HG02943 (cell line): ENCODE data around the gene DYDC1.
"Not testable (repeated sequence)": the region's sequence is repeated elsewhere in the genome, so short reads cannot be mapped to it uniquely, and the experiment has no call there.

Source experiments
- ATAC-seq: cut with Tn5 transposase; IDR thresholded peaks from one replicate; pipeline ENCODE4 v1.9.1; 2021; ENCODE audit warnings: mild to moderate bottlenecking, low read depth, moderate library complexity; ENCODE audit not compliant: unreplicated experiment

DYDC1 gene

DNA sequence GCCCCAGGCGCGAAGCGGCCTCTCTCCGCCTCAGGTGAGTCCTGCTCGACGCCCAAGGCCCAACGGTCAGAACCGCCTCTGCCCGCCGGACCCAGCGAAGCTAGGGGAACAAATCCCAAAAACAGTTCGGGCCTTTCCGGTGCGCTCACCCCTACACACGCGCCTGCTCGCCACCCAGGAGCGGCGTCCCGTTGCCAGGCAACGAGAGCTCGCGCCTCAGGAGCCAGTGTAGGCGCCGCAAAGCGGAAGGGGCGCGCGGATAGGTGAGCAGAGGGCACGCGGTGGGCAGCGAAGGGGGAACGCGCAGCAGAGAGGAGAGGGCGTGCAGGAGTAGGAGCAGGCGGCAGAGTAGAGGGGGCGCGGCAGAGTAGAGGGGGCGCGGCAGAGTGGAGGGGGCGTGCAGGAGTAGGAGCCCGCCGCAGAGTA is at the start of gene DYDC1, which contains the start of gene DYDC2:
Gene DYDC1 (minus strand): TSS at position 193 of the 426 bp plus-strand sequence. CDS start 4,154 bp downstream, outside the sequence.
Gene DYDC2 (plus strand): TSS at position 219 of the 426 bp plus-strand sequence. CDS start 5,663 bp downstream, outside the sequence.
- ATAC-seq: no peak

DNA sequence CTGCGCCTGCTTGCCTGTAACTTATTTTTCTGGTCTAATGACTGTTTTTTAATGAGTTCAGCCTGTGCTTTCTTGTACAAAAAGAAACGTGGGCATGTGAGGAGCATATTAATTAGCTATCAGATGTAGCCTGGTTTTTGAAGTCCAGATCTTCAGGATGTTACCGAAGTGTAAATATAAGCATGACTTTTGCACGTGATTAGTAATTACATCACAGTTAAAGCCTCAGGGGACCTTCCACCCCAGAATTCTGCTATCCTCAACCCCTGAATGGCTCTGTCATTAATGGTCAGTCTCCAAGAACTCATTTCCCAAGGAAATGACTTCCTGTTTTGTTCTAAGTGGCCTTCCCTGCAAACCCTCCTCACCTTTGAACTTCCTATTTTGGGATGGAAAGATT is 49.6 kb upstream of the DYDC1 start:
- no peak for ATAC-seq

DNA sequence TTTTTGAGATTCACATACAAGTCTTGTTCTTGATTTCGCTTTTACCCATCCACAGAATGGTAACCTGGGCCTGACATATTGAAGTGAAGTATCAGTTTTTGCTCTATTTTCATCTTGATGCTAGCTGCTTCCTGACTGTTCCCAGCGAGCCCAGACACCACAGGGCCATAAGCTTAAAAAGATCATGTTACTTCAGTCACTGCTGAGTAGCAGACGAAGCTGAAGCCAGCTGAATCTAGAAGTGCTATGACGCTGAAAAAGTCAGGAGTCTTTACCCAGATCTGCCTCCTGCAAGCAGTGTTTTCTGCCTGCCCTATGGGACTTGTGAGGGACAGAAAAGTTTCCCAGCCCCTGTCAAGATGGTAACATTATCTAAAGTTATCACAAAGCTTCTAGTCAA is 49.1 kb upstream of the DYDC1 start:
- ATAC-seq: no peak

DNA sequence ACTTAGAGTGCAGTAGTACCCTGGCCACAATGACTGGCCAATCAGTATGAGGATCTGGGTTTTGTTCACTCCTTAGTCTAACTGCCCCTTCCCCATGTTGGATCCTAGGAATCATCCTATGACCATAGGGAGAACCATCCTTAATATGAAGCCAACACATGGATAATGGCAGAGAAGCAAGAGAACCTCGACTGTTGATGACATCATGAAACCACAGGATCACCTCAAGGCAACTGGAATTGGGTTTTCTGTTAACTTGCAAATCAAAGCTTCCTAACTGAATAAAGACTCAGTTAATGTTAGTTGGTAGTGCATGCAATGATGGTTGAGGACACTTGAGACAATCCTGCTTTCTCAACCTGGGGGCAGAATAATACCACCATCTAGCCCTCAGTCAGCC is 48.5 kb upstream of the DYDC1 start:
- ATAC-seq: no peak

DNA sequence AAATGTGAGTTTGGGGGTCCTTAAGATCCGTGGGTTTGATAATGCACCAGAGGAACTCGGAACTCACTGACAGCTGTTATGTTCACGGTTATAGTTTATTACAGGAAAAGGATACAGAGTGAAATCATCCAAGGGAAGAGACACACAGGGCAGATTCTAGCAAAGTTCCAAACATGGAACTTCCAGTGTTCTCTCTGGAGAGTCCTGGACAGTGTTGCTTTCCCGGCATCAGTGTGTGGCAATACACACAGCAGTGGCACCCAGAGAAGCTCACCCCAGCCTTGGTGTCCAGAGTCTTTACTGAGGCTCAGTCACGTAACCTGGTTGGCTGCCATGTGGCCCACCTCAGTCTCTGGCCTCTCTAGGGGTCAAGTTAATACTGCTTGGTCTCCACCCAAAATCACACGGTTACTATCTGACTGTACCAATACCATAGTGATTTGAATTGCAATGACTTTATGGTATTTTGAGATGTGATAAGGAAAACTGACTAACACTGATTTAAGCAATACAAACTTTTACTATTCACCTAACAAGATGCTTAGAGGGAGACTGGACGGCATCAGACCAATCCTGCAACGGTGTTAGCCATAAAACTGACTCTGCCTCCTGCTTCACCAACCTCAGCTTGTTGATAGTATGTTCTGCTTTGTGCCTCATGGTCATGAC is 43.7 kb upstream of the DYDC1 start:
- no peak for ATAC-seq

DNA sequence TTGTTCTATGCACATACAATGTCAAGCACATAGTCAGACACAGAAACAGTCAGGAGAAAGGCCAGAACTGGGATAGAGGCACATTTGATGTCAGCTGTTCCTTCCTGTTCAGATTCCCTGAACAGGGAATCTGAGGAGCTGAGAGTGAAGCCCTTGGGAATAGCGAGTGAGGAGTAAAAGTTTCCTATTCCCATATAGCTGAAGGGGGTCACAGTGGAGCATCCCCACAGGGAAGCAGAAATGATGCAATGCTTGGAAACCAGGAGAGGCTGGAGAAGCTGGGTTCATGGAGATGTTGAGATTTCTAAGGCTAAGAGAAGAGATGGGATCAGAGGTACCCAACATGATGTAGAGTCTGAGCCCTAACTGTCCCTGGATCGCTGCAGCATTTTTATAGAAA is 40.5 kb upstream of the DYDC1 start:
- no peak for ATAC-seq

DNA sequence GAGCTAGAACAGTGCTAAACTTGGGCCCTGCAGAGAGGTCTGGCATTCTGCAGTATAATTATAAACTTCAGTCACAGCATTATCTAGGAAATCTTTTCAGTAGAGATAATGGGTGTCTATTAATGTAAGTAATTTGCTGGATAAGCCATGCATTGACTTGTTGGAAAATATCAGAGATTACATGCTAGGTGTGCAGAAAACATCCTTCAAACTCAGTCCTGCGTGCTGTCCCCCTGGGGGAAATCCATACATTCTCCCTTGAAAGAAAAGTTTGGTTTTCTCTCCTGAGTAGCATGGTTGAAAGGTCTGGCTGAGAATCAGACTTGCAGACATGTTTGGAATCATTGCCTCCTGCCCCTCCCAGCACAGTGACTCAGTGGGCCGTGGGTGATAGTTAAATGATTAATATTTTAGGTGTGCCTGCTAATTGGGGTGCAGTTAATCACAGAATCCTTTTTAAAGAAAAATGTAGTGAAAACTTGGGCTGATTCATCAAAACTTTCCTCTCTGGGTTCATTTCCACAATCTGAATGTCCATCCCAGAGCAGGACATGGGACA is 37.9 kb upstream of the DYDC1 start:
- no peak for ATAC-seq

DNA sequence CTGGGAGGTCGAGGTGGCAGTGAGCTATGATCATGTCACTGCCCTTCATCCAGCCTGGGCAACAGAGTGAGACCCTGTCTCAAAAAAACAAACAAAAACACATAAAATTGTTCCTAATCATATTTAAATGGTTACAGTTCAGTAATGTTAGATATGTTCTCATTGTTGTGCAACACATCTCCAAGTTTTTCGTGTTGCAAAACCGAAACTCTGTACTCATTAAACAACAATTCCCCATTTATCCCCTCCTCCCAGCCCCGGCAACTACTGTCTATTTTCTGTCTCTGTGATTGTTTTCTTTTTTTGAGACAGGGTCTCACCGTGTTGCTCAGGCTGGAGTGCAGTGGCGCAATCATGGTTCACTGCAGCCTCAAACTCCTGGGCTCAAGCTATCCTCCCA is 35.7 kb upstream of the DYDC1 start:
- ATAC-seq: no peak

DNA sequence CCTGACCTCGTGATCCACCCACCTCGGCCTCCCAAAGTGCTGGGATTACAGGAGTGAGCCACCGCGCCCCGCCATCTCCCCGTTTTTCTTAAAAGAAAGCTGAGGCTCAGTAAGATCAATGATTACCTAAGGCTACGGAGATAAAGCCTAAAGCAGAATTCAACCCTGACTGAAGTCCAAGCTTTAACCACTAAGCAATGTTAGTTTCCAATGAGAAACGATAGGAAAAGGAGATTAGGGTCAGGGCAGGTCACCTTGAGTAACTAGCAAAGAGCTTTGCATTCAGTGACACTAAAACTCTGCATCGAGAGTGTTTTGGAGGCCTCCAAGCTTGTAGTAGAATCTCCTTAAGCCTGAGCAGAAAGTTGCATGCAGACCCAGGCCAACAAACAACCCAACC is 34.2 kb upstream of the DYDC1 start:
- ATAC-seq: no peak

DNA sequence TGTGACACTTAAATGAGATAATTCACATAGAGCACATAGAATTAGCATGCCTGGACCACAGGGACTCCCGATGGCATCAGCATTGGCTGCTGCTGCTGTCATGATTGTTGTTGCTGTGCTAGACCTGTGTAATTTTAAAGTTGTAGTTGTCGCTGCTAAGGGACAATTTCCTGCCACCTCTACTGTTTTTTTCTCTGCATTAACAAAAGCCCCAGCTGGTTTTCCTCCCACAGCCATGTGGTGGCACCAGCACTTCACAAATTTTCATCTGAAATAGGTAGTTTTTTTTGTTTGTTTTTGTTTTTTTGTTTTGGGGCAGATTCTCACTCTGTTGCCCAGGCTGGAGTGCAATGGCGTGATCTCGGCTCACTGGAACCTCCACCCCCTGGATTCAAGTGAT is 26.4 kb upstream of the DYDC1 start:
- no peak for ATAC-seq

DNA sequence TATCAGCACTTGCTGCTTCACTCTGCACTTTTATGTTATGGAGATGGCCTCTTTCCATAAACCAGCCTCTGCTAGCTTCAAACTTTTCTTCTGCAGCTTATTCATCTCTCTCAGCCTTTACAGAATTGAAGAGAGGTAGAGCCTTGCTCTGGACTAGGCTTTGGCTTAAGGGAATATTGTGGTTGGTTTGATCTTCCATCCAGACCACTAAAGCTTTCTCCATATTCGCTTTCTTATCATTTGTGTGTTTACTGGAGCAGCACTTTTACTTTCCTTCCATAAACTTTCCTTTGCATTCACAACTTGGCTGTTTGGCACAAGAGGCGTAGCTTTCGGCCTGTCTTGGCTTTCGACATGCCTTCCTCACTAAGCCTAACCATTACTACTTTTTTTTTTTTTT is 23.6 kb upstream of the DYDC1 start:
- no peak for ATAC-seq

DNA sequence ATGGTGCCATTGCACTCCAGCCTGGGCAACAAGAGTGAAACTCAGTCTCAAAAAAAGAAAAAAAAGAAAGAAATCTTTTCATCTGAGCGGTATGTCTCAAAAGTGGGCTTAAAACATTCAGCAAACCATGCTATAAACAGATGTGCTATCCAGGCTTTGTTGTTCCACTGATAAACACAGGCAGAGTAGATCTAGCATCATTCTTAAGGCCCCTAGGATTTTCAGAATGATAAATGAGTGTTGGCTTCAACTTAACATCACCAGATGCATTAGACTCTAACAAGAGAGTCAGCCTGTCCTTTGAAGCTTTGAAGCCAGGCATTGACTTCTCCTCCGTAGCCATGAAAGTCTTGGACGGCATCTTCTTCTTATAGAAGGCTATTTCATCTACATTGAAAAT is 23.1 kb upstream of the DYDC1 start:
- ATAC-seq: no peak

DNA sequence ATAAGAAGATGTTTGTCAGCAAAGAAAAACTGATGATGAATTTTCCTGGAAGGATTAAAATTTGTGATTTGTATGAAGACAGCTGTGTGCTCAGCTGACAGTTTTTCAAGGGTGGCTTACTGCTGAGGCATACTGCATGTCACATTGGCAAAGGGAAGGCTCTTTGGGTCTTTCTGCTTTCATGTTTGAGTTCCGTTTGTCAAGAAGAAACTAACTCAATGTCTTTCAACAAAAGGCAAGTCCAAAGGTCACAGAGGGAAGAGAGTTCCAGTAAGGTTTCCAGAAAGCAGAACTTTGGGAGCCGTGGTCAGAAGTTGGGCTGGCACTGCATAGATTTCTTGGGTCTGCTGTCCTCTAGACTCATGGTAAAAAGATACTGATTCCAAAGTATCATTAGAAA is 16.9 kb upstream of the DYDC1 start:
- no peak for ATAC-seq

DNA sequence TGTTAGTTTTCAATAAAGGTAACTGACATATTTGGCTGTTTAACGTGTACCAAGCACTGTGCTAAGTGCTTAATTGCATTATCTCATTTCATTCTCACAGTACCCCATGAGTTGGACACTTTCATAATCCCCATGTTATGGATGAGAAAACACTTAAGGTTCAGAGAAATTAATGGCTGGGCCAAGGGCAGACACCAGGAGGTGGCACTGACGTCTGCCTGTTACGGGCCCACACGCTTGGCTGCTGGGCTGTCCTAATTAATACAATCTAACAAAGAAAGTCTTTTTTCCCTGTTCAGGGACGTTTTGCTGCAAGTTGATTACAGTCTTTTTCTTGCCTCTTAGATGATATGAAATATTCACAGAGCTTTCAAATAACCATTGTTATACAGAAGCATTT is 16.1 kb upstream of the DYDC1 start:
- no peak for ATAC-seq

DNA sequence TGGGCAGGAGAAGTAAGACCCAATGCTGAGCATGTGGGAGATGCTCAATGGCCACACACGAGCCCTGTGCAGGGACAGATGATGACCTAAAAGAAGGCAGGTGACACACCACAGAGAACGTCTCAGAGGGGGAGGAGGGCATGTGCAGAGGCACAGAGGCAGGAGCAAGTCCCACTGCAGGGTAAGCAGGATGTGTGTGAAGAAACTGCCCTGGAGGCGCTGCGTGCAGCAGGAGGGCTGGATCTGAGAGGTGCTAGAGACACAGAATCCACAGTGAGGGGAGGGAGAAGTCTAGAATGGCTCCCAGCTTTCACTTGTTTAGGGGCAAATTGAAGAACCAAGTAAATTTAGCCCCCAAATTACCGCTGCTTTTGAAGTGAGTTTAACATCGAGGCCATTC is 14.9 kb upstream of the DYDC1 start:
- no peak for ATAC-seq

DNA sequence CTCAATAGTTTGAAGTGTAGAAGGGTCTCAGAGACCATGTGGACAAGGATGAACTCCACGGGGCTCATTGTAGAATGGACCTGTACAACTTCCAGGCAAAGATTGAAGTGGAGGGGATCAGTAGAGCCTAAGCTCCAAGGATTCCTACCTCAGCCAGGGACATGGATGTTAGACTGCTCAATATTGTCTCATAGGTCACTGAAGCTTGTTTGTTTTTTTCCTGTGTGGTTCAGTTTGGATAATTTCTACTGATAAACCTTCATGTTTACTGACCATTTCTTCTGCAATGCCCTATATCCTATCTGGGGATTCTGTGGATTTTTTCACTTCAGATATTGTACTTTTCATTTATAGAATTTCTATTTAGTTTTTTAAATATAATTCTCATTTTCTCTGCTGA is 9.0 kb upstream of the DYDC1 start:
- no peak for ATAC-seq

DNA sequence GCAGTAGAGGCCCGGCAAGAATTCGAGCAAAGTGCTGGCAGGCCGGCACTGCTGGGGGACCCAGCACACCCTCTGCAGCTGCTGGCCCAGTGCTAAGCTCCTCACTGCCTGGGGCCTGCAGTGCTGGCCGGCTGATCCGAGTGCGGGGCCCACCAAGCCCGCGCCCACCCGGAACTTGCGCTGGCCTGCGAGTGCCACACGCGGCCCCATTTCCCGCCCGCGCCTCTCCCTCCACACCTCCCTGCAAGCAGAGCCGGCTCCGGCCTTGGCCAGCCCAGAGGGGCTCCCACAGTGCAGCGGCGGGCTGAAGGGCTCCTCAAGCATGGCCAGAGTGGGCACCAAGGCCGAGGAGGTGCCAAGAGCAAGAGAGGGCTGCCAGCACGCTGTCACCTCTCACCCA is 3.1 kb upstream of the DYDC1 start:
- ATAC-seq: no peak

DNA sequence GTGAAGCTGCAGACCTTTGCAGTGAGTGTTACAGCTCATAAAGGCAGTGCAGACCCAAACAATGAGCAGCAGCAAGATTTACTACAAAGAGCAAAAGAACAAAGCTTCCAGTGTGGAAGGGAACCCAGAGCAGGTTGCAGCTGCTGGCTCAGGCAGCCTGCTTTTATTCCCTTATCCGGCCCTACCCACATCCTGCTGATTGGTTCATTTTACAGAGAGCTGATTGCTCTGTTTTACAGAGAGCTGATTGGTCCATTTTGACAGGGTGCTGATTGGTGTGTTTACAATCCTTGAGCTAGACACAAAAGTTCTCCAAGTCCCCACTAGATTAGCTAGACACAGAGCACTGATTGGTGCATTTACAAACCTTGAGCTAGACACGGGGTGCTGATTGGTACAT is 2.4 kb upstream of the DYDC1 start:
- ATAC-seq: not testable (repeated sequence)

DNA sequence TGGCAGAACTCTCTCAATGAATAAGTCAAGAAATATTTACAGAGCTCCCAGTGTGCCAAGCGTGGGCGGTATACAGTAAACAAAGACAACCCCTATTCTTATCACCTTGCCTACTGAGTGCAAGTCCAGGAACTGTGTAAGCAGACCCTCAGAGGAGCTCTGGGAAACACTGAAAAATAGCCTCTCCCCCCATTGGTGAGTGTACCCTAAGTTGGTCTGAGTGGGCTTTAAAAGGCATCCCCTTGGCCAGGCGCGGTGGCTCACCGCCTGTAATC is 1.2 kb upstream of the DYDC1 start:
- no peak for ATAC-seq

DNA sequence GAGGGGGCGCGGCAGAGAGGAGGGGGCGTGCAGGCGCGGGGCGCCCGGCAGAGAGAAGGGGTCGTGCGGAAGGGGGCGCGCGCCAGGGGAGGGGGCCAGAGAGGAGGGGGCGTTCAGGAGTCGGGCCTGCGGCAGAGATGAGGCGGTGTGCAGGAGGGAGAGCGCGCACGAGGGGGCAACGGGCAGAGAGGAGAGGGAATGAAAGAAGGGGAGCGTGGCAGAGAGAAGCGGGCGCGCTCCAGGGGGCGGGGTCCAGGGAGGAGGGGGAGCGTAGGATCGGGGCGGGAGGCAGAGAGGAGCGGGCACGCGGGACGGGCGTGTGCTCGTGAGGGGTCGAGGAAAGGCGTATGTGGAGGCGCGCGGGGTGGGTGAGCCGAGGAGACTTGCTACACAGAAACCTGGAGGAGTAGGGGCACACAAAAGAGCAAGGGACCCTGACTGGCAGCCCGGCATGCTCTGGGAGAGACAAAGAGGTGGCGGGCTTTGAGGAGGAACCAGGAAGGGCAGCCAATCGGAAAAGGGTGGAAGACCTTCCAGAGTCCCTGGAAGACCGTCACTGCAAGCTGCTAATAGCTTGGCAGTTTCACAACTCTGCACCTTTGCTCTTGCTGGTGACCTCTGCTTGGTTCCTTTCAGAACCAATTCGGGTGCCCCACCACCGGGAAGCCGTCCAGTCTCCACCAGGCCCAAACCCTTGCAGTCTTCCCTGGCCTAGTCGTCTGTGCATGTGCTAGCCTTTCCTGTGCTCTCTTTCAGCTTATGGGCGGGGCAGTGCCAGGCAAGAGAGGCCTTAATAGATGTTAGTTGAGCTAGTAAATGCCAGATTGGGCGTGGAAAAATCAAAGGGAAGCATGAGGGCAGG is 665 bp upstream of the DYDC1 start:
- no peak for ATAC-seq

DNA sequence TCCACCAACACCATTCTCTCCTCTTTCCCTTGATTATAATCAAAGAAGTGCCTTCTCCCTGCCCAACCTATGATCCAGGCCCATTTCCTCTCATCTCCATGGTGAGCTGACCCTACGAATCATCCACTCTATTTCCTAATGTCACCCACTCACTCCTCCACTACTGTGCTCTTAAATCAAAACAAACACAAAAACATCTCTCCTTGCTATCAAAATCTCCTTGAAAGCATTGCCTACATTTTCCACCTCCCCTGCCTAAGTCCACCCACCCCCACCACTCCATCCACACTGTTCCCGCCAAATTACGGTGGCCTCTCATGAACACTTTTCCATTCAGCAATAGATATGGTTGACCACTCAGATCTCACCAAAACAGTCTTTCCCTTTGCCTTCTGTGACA is 5.3 kb downstream of the DYDC1 start:
- no peak for ATAC-seq

DNA sequence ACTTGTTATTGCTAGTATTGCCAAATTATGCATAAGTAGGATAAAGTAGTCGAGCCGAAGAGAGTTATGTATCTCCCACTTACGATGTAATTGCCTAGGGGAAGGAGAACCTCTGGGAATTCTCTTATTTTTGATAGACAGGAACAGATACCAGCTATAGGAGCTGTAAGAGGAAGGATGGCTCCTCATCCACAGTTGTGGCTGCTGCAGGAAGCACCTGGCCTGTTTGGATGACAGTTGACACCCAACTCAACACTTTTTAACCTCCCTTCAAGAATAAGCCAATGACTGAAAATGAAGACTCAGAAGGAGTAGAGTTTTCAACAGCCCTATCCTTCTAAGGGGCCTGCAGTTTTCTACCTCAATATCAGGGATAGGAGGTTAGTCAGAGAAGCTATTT is 6.3 kb downstream of the DYDC1 start:
- ATAC-seq: no peak
